ENCODE results near the gene RASSF5.

RASSF5 gene

GRCh38 chr1:206498685-206499084 lies 8.6 kb upstream of the RASSF5 start:
- no peak for DNase-seq

DNA sequence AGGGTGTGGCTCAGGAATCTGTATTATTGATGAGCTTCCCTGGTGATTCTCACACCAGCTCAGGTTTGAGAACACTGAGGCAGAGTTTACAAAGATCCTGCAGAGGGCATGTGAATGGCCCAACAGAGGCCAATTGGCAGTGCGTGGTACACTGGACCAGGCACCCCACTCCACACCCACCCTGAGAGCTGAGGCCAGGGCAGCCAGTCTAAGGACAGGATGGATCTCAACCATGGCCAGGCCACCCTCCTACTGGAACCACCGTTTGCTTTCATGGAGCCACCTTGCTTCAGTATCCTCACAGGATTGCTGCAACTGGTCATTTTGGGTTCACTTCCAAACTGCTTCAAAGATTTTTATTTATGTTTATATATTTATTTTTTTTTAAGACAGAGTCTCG lies 7.3 kb upstream of the RASSF5 start:
- DNase-seq: no peak

DNA sequence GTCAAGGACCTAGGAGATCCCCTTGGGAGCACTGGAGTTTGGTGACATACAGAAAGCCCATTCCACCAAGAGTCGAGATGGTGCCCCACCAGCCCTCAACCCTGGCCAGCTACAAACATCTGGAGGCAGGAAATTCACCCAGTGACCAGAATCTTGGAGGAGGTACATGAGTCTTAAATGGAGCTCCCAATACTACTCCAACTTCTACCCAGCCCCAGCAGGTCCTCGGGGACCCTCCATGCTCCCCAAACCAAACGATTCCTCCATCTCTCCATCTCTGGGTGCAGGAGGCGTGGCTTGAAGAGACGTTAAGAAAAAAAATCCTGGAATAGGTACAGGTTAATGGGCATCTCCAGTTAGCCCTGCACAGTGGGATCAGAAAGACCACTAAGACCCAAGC lies 5.5 kb upstream of the RASSF5 start:
- DNase-seq: no peak

- DNase-seq: no peak
Measured at GRCh38 chr1:206502403-206502802, 4.9 kb upstream of the RASSF5 start.

DNA sequence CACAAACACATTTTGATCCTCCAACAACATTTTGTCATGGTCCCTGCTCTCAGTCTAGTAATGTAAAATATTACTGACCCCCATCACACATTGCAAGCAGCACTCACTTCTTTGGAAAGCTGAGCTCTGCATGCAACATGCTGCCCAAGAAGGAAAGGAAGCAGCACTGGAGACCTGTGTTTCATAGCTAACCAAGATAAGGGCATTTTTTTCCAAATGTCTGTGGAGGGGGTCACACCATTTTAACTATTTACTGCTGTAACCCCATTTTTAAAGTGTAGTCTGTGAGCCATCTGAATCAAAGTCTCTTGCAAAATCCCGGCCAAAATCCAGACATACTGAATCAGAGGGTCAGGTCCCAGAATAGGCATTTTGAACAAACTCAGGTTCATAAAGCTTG lies 4.5 kb upstream of the RASSF5 start:
- DNase-seq: no peak

GRCh38 chr1:206503591-206504362 lies 3.6 kb upstream of the RASSF5 start:
- peak; percentile 75 for DNase-seq

- no peak for DNase-seq
Measured at GRCh38 chr1:206504363-206504713, 3.0 kb upstream of the RASSF5 start.

DNA sequence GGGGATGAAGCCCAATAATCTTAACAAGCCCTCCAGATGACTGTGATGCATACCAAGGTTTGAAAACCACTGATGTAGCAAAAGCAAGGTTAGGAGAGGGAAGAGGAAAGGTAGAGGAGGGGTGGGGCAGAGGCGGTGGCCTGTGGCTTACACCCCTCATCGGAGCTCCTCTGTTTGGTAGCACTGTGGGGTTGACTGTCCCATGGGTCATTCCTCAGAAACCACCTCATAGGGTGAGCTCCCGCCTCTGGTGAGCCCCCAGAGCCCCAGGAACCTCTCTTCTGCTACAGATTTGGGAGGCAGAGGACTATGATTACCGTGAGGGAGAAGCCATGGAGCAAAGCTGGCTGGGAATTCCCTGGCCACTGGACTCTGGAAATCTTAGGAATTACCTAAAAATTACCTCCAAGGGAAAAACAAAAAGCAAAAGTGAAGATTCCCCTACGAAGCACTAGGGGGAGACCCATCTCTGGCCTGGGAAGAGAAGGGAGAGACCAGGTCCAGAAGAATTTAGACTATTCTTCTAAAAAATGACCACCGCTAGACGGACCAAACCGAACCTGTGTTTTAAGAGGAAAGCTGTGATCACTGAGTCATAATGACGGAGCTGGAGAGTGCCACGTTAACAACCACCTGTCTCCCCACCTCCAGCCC lies 1.5 kb upstream of the RASSF5 start:
- DNase-seq: no peak

DNA sequence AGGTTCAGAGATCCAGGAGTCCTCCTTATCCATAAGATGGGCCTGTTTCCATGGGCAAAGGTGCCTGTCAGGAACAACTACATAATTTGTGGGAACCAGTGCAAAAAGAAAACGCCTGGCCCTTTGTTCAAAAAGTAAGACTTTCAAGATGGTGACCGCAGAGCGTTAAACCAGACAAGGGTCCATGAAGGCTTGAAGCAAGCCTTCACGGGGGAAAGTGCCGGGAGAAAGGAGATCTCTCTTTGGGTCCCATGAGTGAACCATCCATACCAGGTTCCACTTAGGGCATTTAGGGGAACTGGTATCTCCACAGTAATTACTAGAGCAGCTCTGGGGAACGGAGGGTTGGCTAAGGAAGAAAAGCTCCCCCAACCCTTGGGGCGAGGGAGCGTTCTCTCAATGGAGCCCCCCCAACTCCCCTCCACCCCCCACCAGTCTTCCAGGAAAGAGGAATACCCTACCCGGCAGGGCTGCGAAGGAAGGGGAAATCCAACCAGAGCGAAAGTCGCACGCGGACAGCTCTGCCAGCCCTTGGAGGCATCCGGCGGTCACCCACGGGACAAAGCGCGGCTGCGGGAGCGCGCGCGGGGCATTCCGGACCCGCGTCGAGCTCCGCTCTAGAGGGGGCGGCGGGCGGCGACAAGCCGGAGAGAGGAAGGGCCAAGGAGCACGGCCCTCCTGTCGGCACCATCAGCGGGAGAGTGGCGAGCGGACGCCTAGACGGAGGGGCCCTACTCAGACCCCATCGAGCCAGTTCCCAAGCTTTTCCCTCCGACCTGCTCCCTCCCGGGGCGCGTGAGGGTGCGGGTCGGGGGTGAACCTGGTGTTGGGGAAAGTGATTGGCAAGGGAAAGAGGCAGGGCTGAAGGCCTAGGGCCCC lies 687 bp upstream of the RASSF5 start:
- DNase-seq: peak; percentile 48

DNA sequence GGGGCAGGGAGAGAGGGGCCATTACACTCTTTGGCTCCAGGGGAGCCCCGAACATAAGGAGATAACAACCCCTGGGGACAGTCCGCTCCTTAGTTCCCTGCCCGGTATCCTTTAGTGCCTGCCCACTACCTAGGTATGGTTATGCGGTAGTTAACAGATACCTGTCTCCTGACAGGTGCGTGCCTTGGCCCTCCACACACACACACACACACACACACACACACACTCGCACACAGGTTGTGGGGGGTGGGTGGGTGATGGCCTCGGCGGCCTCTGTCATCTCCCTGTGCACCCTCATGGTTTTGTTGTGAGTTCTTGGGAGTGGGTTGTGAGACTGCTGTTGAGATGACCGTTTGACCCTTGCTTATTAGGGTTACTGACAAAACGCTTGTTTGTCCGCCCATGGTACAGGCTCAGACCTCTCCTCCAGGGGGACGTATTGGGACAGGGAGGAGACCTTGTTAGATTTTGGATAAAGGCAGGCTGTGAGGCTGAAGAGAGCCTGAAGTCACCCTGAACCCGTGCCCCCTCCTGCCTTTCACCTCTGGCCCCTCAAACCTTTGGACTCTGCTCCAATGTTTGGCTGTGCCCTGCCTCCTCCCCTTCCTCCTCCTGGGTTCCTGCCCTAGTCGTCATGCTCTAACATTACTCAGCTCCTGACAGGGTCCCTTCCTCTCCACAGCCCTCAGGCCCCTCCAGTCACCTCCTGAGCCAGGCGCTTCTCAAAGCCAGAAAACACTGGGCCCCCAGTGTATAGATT lies 979 bp downstream of the RASSF5 start:
- no peak for DNase-seq

GRCh38 chr1:206508956-206509355 lies 1.6 kb downstream of the RASSF5 start:
- DNase-seq: no peak

DNA sequence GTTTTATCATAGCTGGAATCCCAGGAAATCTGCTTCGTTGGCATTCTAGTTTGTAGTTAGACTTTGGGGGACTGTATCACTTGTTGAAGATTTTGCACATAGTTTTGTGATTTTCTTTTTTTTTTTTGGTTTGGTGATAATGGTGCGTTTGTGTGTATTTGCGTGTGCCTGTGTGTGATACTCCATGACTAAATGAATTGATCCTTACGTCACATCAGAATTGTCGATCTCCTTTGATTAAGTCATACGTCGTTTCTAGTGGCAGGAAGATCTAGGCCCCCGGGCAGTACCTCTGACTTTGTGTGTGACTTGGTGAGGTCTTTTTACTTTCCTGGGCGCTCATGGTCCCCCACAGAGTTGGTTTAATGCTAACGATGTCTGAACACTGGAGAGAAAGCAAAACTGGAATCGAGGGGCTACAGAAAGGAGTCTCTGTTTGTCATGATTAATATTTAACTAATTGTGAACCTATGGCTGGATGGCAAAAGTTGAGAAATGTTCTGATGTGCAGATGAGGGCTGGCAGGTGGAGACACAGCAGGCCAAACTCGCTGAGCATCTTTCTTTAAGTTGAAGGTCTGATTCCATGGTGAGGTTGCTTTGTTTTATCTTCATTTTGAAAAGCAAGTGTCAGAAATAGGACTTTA lies 2.4 kb downstream of the RASSF5 start:
- DNase-seq: no peak

- no peak for DNase-seq
Measured at GRCh38 chr1:206510371-206510770, 3.0 kb downstream of the RASSF5 start.

DNA sequence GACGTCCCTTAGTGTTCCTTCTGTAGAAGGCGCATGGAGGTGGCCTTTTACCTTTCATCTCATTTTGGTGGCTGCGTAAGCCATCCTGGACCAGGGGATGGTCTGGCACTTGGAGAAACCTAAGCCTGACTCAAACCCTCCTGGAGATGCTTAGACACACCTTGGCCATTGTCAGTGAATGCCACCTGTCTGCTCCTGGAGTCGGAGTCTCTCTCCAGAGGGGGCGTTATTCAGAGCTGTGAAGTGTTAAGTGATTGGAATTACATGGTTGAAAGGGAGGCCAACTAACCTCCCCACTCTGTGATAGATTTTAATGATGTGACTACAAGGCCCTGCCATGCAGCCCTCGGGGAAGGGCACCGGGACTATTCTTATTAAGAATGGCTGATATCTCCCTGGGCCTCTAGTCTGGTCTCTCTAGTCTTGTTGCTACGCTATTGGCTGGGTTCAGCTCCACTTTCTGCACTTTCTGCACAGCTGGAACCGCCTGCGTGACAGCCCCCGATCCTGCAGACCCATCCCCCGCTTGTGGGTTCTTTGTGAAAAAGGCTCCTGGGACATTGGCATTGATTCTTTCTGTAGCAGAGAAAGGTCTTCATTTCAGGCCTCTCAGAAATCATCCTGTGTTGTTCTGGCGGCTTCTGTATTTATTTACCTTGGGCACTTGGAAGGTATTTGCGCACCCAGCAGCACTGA lies 4.2 kb downstream of the RASSF5 start:
- no peak for DNase-seq

- DNase-seq: no peak
Measured at GRCh38 chr1:206512058-206512850, 4.9 kb downstream of the RASSF5 start.

GRCh38 chr1:206512851-206513180 lies 5.5 kb downstream of the RASSF5 start:
- no peak for DNase-seq

GRCh38 chr1:206513312-206514111 lies 6.2 kb downstream of the RASSF5 start:
- no peak for DNase-seq

- no peak for DNase-seq
Measured at GRCh38 chr1:206514813-206515387, 7.6 kb downstream of the RASSF5 start.

DNA sequence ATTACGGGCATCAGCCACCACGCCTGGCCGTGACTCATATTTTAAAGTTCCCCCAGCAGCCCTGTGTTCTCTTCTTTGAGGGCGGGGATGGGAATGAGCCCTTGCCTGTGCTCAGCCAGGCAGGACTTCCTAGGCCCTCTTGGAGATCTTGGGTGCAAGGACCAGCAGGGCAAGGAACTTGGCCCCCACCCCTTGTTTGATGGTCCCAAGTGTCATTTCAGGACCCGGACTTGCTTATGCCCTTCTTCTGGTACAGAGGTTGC lies 9.3 kb downstream of the RASSF5 start:
- DNase-seq: no peak

DNA sequence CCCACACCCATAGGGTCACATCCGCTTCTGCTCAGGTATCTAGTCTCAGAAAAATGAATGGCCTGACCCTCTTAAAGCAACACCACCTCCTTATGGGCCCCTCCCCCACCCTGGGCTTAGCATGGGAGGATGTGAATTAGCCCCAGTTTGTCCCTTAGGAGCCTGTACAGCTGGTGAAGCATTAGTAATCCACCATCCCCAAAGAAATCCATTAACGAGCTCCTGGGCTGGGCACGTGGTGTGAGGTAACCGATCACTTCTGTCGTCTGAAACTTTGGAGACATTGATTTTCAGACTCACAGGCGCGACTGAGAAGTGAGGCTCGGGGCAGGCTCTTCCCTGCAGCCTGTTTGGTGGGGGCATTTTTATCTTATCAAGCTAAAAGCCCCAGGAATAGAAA lies 10.5 kb downstream of the RASSF5 start:
- DNase-seq: no peak

Measured in stimulated activated CD8-positive, alpha-beta memory T cell treated with anti-CD3 and anti-CD28 coated beads, Interleukin-4, amount 100 ng/mL, for 48 hours (primary cell).